AG09319 (cell line): Measurements from ENCODE around the gene PPP1R15B.
"Not testable (repeated sequence)": the region's sequence is repeated elsewhere in the genome, so short reads cannot be mapped to it uniquely, and the experiment has no call there.

ENCODE experiments used
- DNase-seq: peaks from one replicate; pipeline ENCODE4 v3.0.0-alpha.2; 2010; ENCODE audit warnings: low read depth; ENCODE audit errors: extremely low read depth
- CTCF ChIP-seq: IDR thresholded peaks from 2 replicates; pipeline ENCODE4 v1.5.1; 2011; ENCODE audit warnings: low read depth, mild to moderate bottlenecking, inconsistent platforms, low read length, moderate library complexity

The PPP1R15B gene

GRCh38 chr1:204426035-204426436, 14.4 kb upstream of the PPP1R15B start:
- no peak for DNase-seq
- TF ChIP-seq CTCF, result no peak

- TF ChIP-seq CTCF, result no peak
- DNase-seq, result no peak
Observed at GRCh38 chr1:204424621-204425020, 13.0 kb upstream of the PPP1R15B start.

- not testable (repeated sequence) for DNase-seq
Observed at GRCh38 chr1:204422061-204422705, 10.6 kb upstream of the PPP1R15B start.

- no peak for DNase-seq
- no peak for TF ChIP-seq CTCF
Observed at GRCh38 chr1:204421441-204421840, 9.8 kb upstream of the PPP1R15B start.

- TF ChIP-seq CTCF, result no peak
- no peak for DNase-seq
Observed at GRCh38 chr1:204420039-204421004, 8.7 kb upstream of the PPP1R15B start.

- no peak for DNase-seq
- TF ChIP-seq CTCF, result no peak
Observed at GRCh38 chr1:204419064-204419403, 7.4 kb upstream of the PPP1R15B start.

GRCh38 chr1:204418174-204419063, 6.8 kb upstream of the PPP1R15B start:
- DNase-seq, result no peak
- no peak for TF ChIP-seq CTCF
